Osteocyte (in vitro differentiated cells): ENCODE measurements around the gene REL. TPM values are rescaled to one million over a fixed set of nuclear protein-coding genes. Genes with fewer than 3 reads are reported as not detected.

Experiments
- DNase-seq: peaks from one replicate; pipeline ENCODE4 v3.0.0; 2021; ENCODE audit warnings: mixed read lengths; ENCODE audit not compliant: unreplicated experiment; ENCODE audit errors: extremely low spot score
- H3K27ac Mint-ChIP-seq: one replicate; pipeline ENCODE4 v1.8.0; 2021; ENCODE audit warnings: mild to moderate bottlenecking, mixed read lengths; ENCODE audit not compliant: unreplicated experiment
- H3K27me3 Mint-ChIP-seq: one replicate; pipeline ENCODE4 v1.8.0; 2021; ENCODE audit warnings: mixed read lengths; ENCODE audit not compliant: unreplicated experiment
- H3K36me3 Mint-ChIP-seq: one replicate; pipeline ENCODE4 v1.8.0; 2021; ENCODE audit warnings: mixed read lengths; ENCODE audit not compliant: unreplicated experiment
- H3K4me1 Mint-ChIP-seq: one replicate; pipeline ENCODE4 v1.8.0; 2021; ENCODE audit warnings: mixed read lengths; ENCODE audit not compliant: unreplicated experiment
- H3K4me3 Mint-ChIP-seq: one replicate; pipeline ENCODE4 v1.8.0; 2021; ENCODE audit warnings: mild to moderate bottlenecking, moderate library complexity, mixed read lengths; ENCODE audit not compliant: unreplicated experiment
- H3K9me3 Mint-ChIP-seq: one replicate; pipeline ENCODE4 v1.8.0; 2021; ENCODE audit warnings: mixed read lengths; ENCODE audit not compliant: unreplicated experiment
- CTCF ChIP-seq: fragments of 200-600 bp; sonication (generic); IDR thresholded peaks from 2 replicates; pipeline ENCODE4 v1.5.0; 2021; ENCODE audit warnings: antibody characterized with exemption, mild to moderate bottlenecking, moderate library complexity
- total RNA-seq: library from RNA; stranded (reverse); gene quantifications from 2 replicates; pipeline ENCODE4 v1.2.1, GENCODE V29; 2021

Gene REL
- total RNA-seq, 1 donor from 2014 or later, result 7.1 TPM

- H3K27ac Mint-ChIP-seq, result no peak overlapping the region
- H3K36me3 Mint-ChIP-seq, result peaks cover 2% of the 10 kb centered on the region
- DNase-seq, result no peak
Observed at GRCh38 chr2:60960706-60961105, 79.3 kb downstream of the REL start.

GRCh38 chr2:60961457-60961856 lies 80.1 kb downstream of the REL start:
- no peak for TF ChIP-seq CTCF
- DNase-seq, result no peak

More at GRCh38 chr2:60960706-60961105, 79.3 kb downstream of the REL start:
- no peaks in the 10 kb centered on the region for H3K9me3 Mint-ChIP-seq
- H3K27me3 Mint-ChIP-seq, result no peaks in the 10 kb centered on the region
- H3K4me3 Mint-ChIP-seq, result no peak overlapping the region
- no peaks in the 10 kb centered on the region for H3K4me1 Mint-ChIP-seq
- TF ChIP-seq CTCF, result no peak

GRCh38 chr2:60962528-60962927 lies 81.2 kb downstream of the REL start:
- Mint-ChIP-seq H3K27ac (no peak overlapping the region), H3K36me3 (peaks cover 2% of the 10 kb centered on the region), H3K4me1 (no peaks in the 10 kb centered on the region), H3K27me3 (no peaks in the 10 kb centered on the region), H3K4me3 (no peak overlapping the region), H3K9me3 (no peaks in the 10 kb centered on the region)
- no peak for TF ChIP-seq CTCF
- DNase-seq, result no peak

More at GRCh38 chr2:60961457-60961856, 80.1 kb downstream of the REL start:
- Mint-ChIP-seq H3K27me3 (no peaks in the 10 kb centered on the region), H3K4me1 (no peaks in the 10 kb centered on the region), H3K9me3 (no peaks in the 10 kb centered on the region), H3K27ac (no peak overlapping the region), H3K36me3 (peaks cover 2% of the 10 kb centered on the region), H3K4me3 (no peak overlapping the region)

GRCh38 chr2:60963190-60963589 lies 81.8 kb downstream of the REL start:
- H3K4me1 Mint-ChIP-seq, result no peaks in the 10 kb centered on the region

More at GRCh38 chr2:60963190-60963589, 81.8 kb downstream of the REL start:
- Mint-ChIP-seq H3K9me3 (no peaks in the 10 kb centered on the region), H3K27me3 (no peaks in the 10 kb centered on the region), H3K4me3 (no peak overlapping the region), H3K27ac (no peak overlapping the region), H3K36me3 (peaks cover 2% of the 10 kb centered on the region)
- no peak for DNase-seq
- no peak for TF ChIP-seq CTCF
